ENCODE results near the gene SDR42E2.
"Not testable (repeated sequence)": the region's sequence is repeated elsewhere in the genome, so short reads cannot be mapped to it uniquely, and the experiment has no call there.

The SDR42E2 gene

GRCh38 chr16:22163806-22164205 lies 1.5 kb downstream of the SDR42E2 start:
- DNase-seq = no peak

GRCh38 chr16:22164482-22164881 lies 2.2 kb downstream of the SDR42E2 start:
- no peak for DNase-seq

- no peak for DNase-seq
These were observed 3.4 kb downstream of the SDR42E2 start for GRCh38 chr16:22165508-22166285.

GRCh38 chr16:22171953-22172352 lies 9.6 kb downstream of the SDR42E2 start:
- no peak for DNase-seq

- DNase-seq = not testable (repeated sequence)
These were observed 10.3 kb downstream of the SDR42E2 start for GRCh38 chr16:22172642-22173041.

- no peak for DNase-seq
These were observed 12.3 kb downstream of the SDR42E2 start for GRCh38 chr16:22174642-22175041.

- no peak for DNase-seq
These were observed 15.9 kb downstream of the SDR42E2 start for GRCh38 chr16:22177968-22178930.

GRCh38 chr16:22181426-22181825 lies 19.1 kb downstream of the SDR42E2 start:
- DNase-seq = no peak

GRCh38 chr16:22181843-22182242 lies 19.5 kb downstream of the SDR42E2 start:
- DNase-seq = no peak

- DNase-seq = no peak
These were observed 21.0 kb downstream of the SDR42E2 start for GRCh38 chr16:22183335-22183734.

GRCh38 chr16:22183901-22184614 lies 21.8 kb downstream of the SDR42E2 start:
- DNase-seq = no peak

- DNase-seq = no peak
These were observed 22.3 kb downstream of the SDR42E2 start for GRCh38 chr16:22184615-22184968.

- DNase-seq = no peak
These were observed 24.2 kb downstream of the SDR42E2 start for GRCh38 chr16:22186517-22186916.

- no peak for DNase-seq
These were observed 25.9 kb downstream of the SDR42E2 start for GRCh38 chr16:22188267-22188594.

GRCh38 chr16:22188595-22189442 lies 26.5 kb downstream of the SDR42E2 start:
- DNase-seq = peak; percentile 63

GRCh38 chr16:22189473-22190080 lies 27.3 kb downstream of the SDR42E2 start:
- no peak for DNase-seq

- DNase-seq = peak; percentile 92
These were observed 27.9 kb downstream of the SDR42E2 start for GRCh38 chr16:22190081-22190775.

GRCh38 chr16:22190776-22191531 lies 28.6 kb downstream of the SDR42E2 start:
- peak; percentile 100 for DNase-seq

GRCh38 chr16:22191532-22192260 lies 29.4 kb downstream of the SDR42E2 start:
- DNase-seq = peak; percentile 42
